Activated CD8-positive, alpha-beta memory T cell treated with anti-CD3 and anti-CD28 coated beads, Interleukin-2, amount 50 U/mL, for 48 hours (primary cell): ENCODE data around the gene PRDM7.
"Not testable (repeated sequence)": the region's sequence is repeated elsewhere in the genome, so short reads cannot be mapped to it uniquely, and the experiment has no call there.

ENCODE experiments used
- DNase-seq: peaks from one replicate; pipeline ENCODE4 v3.0.0-alpha.2; 2020

Gene PRDM7

DNA sequence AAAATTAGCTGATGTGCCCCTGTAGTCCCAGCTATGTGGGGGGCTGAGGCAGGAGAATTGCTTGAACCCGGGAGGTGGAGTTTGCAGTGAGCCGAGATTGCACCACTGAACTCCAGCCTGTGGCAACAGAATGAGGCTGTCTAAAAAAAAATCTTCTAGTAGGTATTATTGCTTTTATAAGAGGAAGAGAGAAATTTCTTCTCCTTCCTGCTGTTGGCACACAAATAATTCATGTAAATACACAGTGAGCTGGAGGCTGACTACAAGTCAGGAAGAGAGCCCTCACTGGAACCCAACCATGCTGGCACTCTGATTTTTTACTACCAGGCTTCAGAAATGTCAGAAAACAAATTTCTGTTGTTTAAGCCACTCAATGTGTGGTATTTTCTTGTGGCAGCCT, 6.7 kb downstream of the PRDM7 start:
- no peak for DNase-seq

DNA sequence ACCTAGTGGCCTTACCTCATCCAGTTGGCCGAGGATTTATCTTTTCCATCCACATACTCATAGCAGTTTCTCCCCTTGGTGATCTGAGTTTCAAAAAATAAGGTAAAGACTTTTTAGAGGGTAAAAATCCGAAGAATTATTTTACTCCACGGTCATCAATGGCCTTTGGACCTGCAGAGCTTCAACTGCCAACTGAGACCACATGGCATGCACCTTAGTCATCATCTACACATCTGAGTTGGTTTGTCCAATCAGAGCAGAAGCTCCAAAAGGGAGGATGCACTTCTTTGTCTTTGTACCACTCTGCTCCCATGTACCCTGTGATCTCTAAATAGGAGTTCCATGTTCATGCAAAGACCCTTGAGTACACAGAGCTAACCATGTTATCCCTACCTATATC, 15.7 kb downstream of the PRDM7 start:
- DNase-seq: peak; percentile 2

DNA sequence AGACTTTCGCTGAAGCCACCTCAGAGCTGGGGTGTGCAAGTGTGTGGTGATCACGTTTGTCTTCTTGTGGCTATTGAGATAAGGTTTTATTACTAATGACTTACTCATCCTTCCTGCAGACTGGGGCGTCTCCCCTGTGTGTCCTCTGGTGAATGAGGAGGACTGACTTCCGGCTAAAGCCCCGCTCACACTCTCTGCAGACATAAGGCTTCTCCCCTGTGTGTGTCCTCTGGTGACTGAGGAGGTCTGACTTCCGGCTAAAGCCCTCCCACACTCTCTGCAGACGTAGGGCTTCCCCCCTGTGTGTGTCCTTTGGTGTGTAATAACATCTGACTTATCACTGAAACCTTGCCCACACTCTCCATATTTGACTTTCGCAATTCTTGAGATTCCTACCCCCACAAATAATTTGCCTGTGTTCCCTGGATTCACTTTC, 19.4 kb downstream of the PRDM7 start:
- no peak for DNase-seq

DNA sequence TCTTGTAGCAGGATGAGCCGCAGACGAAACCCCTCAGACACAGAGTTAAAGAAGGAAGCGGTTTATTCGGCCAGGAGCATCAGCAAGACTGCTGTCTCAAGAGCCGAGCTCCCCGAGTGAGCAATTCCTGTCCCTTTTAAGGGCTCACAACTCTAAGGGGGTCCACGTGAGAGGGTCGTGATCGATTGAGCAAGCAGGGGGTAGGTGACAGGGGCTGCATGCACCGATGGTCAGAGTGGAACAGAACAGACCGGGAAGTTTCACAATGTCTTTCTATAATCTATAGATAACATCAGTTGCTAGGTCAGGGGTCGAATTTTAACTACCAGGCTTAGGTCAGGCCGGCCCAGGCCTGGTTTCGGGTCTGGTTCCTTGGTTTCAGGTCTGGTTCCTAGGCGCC, 20.6 kb downstream of the PRDM7 start:
- not testable (repeated sequence) for DNase-seq

DNA sequence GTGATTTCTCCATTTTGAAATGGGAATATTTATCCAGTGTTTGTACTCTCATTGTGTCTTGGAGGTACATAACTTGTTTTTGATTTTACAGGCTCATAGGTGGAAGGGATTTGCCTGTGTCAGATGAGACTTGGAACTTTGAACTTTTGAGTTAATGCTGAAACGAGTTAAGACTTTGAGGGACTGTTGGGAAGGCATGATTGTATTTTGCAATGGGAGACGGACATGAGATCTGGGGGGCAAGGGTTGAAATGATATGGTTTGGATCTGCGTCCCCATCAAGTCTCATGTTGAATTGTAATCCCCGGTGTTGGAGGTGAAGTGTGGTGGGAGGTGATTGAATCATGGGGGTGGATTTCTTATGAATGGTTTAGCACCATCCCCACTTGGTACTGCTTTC, 21.8 kb downstream of the PRDM7 start:
- no peak for DNase-seq

DNA sequence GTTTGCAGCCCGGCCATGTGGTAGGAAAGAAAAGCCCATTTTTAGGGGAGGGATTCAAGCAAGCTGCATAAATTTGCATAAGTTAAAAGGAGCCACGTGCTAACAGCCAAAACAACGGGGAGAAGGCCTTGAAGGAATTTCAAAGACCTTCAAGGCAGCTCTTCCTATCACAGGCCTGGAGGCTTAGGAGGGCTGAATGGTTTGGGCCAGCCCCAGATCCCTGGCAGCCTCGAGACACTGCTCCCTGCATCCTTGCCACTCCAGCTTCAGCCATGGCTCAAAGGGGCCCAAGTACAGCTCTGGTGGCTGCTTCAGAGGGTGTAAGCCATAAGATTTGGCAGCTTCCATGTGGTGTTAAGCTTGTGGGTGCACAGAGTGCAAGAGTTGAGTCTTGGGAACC, 22.6 kb downstream of the PRDM7 start:
- DNase-seq: no peak

DNA sequence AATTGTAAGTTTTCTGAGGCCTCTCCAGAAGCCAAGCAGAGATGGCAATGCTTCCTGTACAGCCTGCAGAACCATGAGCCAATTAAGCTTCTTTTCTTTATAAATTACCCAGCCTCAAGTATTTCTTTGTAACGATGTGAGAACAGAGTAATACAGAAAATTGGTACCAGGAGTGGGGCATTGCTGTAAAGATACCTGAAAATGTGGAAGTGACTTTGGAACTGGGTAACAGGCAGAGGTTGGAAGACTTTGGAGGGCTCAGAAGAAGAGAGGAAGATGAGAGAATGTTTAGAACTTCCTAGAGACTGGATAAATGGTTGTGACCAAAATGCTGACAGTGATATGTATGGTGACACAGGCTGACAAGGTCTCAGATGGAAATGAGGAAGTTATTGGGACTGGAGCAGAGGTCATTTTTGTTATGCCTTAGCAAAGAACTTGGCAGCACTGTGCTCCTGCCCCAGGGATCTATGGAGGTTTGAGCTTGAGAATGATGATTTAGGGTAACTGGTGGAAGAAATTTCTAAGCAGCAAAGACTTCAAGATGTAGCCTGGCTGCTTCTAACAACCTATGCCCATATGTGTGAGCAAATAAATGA, 23.1 kb downstream of the PRDM7 start:
- DNase-seq: no peak

DNA sequence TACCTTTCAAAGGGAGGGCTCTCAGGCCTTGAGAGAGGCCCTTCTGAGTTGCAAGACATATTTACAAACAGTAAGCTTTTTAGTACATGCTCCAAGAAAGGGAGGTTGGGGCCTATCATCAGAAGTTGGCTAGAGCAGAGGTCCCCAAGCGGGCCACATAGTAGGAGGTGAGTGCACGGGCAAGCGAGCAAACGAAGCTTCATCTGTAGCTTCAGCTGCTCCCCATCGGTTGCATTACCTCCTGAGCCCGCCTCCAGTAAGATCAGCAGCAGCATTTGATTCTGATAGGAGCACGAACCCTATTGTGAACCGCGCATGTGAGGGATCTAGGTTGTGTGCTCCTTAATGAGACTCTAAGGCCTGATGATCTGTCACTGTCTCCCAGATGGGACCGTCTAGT, 26.2 kb downstream of the PRDM7 start:
- DNase-seq: no peak

DNA sequence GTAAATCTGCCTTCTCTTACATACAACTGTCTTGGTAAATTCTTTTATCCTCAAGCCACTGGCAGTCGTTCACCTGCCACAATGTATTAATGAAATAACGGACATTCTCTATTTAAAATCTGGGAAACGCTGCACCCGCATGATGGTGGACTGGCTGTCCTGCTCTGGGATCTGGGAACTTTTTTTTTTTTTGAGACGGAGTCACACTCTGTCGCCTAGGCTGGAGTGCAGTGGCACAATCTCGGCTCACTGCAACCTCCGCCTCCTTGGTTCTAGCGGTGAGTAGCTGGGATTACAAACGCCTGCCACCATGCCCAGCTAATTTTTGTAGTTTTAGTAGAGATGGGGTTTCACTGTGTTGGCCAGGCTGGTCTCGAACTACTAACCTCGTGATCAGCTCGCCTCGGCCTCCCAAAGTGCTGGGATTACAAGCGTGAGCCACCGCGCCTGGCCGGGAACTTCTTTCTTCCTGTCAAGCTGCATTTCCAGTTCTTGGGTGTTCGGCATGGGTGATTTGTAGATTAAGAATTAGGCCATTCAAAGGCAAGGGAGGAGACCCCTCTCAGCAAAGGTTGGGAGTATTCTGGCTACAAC, 28.3 kb downstream of the PRDM7 start:
- DNase-seq: no peak

DNA sequence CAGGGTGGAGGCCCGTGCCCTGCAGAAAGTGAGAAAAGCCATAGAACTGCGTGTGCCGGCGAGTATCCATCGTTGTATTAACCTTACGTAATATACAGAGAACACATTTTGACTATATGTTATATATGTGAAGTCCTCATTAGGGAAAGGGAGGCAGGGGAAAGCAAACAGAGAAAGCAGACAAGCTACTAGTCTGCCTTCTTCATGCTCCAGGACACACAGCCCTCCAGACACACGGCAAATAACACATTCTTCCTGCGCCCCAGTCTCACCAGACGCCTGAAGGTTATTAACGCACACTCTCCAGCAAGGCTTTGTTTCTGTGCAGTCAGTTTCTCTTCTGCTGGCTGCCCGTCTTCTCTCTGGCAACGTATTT, 28.8 kb downstream of the PRDM7 start:
- no peak for DNase-seq

DNA sequence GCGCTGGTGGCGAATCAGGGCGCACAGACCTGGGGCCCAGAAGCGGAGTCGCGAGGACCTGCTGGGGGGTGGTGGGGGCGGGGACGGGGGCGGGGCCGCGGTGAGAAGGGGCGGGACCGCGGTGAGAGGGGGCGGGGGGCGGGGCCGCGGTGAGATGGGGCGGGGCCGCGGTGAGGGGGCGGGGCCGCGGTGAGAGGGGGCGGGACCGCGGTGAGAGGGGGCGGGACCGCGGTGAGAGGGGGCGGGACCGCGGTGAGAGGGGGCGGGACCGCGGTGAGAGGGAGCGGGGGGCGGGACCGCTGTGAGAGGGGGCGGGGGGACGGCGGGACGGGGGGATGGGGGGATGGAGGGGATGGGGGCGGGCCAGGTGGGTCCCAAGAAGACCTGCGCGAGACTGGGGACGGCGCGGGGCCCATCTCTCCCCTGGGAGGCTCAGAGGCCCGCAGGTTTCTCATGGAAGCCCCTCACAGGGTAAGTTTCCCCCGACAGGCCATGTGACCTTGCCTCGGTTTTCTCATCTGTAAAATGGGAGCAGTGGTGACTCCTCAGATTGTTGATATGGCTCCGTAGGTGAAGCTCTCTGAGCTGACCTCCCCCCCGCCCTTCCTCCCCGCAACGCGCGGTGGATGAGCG, 29.3 kb downstream of the PRDM7 start:
- no peak for DNase-seq

DNA sequence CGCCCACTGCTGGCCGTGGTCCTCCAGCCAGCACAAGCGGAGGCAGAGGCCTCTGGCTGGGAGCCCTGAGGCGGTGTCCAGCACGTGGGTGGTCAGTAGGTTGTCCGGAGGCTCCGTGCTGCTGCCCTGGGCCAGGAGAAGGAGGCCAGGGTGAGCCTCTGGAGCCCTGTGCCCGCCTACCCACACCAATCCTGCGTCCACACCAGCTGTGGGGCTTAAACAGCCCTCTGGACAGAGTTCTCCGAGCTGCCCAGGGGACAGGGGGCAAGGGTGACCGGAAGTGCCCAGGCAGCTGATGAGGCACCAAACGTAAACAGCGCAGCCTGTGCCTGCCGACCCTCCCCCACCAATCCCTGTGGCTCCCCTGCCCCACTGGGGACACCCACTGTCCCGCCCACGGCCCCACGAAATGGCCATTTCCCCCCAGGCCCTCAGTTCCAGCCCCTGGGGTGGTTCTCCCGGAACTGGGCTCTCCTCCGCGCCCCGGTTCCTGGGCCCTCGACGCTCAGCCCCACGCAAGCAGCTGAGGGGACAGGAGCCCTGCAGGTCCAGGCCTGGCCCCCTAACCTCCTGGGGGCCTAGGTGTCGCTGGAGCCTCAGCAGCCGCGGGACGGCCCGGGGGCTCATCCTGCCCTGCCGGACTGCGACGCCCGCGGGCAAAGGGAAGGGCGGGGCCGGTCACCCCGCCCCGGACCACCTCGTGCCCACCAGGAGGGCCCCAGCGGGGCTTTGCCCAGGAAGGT, 30.0 kb downstream of the PRDM7 start:
- no peak for DNase-seq

DNA sequence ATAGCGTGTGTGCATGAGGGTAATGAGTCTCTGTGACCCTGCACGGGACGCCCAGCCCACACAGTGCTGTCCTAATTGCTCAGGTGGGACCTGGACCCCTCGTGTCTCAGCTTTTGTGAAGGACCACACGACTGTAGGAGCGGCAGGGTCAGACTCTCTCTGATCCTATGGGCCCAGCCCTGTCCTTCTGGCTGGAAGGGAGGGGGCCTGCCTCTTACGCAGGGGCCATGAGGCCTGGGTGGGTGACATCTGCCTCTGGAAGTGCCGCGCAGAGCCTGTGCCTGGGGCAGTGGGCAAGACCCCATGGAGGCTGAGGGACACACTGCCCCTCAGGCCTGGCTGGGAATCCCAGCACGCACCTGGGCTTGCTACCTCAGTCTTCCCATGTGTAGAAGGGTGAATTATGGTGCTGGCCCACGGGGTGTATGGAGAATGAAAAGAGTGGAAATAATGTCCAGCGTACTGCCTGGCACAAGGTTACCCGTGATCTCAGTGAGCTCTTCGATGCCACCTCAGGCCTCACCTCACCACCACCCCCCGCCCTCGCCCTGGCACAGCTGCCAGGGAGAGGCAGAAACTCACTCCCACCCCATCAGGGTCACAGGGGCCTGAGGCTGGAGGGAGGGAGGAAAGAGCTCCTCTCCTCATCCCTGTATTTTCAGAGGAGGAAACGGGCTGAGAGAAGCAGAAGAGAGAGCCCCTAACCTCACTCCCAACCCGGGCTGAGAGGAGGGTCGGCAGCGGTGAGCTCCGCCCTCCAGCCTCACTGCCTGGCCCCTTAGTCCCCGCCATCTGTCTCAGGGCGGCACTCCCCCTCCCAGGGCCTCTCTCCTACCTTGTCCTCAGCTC, 30.8 kb downstream of the PRDM7 start:
- DNase-seq: no peak

DNA sequence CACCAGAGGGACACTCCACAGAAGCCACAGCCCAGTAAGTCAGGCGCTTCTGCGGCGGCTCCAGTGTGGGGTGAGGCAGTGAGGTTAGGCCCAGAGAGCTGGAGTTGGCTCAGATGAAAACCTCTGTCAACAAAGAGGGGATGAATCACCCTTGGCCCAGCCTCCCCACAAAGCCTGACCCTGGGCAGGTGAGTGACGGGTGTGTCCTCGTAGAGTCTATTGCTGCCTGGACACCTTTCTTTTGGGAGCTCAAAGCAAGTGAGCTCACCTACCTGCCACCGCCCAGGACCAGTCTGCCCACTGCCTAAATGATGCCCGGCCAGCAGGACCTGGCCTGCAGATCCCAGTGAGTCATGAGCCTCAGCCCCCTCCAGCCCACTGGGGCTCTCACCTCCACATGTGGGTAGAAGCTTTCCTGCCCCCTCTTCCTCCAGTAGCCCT, 33.0 kb downstream of the PRDM7 start:
- no peak for DNase-seq

DNA sequence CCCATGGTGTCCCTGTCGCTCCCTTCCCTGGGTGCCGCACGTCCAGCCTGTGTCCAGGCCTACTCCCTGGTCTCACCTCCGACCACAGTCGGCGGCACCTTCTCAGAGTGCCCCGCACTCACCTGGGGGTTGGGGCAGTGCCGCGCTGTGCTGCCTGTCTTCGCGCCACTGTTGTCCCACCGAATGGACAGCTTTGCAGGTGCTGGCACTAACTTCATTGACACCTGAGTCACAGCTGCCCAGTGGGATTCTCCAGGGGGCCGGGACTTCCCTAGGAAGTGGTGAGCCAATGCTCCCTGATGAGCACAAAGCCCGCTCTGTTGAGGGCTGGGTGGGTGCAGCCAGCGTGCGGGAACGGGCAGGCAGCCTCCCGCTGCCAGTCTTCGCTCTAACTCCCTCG, 33.6 kb downstream of the PRDM7 start:
- no peak for DNase-seq

DNA sequence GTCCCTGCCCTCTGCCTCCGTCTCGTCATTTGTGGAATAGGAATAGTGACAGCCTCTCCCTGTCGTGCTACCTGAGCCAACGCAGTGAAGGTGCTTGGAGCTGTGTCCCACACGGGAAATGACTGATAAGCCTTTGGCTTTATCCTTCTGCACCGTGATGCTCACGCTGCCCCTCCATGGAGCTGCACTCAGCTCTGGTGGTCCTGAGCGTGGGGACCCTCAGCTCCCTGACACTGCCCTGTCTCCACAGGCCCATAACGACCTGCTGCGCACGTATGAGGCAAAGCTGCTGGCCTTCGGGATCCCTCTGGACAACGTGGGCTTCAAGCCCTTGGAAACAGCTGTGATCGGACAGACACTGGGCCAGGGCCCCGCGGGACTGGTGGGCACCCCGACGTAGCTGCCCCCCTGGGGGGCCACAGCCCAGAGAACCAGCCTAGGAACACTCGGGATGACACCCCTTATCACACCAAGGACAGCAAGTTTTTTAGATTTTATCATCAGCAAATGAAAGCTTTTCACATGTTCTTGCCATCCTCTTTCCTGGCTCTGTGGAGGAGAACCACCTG, 34.1 kb downstream of the PRDM7 start:
- DNase-seq: no peak

DNA sequence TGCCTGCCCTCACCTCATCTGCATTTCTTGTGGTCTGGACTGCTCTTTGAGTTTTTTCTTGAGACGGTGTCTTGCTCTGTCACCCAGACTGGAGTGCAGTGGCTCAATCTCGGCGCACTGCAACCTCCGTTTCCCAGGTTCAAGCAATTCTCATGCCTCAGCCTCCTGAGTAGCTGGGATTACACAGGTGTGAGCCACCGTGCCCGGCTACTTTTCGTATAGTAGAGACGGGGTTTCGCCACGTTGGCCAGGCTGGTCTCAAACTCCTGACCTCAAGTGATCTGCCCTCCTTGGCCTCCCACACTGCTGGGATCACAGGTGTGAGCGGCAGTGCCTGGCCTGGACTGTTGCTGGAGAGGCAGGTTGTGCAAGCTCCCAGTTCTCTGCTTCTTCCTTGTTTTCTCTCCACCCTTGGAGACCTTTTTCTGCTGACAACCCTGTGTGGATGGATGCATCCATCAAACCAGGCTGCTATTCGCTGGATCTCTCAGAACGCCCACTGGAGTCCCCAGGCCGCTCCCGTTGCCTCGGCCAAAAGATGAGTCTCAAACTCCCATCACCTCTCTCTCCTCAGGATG, 35.1 kb downstream of the PRDM7 start:
- no peak for DNase-seq

DNA sequence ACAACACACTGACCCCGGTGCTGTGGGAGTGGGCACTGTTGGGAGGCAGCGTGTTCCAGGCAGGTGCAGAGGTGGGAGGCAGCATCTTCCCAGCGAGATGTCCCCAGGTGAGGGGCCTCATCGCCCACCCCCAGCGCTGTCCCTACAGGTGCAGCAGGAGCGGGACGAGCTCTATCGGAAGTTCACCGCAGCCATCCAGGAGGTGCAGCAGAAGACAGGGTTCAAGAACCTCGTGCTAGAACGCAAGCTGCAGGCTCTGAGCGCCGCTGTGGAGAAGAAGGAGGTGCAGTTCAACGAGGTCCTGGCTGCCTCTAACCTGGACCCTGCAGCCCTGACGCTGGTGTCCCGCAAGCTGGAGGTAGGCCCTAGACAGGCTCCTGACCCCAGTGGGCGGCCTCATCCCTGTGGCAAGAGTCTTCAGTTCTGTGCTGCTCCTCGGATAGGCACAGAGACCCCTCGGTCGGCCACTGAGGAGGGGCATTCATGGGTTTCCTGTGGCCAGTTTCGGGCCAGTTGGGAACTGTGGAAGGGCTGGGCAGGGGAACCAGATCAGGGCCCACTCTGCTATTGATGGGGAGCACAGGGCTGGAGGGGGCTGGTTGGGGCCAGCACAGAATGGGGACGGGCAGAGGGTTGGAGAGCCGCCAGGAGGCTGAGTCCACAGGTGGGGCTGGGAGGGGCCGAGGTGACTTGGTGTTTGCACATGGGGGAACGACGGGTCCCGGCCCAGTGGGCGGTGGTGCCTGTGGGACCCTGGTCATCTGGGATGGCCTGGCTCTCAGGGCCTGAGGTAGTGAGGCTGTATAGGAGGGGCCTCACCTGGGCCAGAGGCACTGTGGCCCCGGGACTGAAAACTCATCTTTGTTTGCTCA, 36.7 kb downstream of the PRDM7 start:
- DNase-seq: no peak

DNA sequence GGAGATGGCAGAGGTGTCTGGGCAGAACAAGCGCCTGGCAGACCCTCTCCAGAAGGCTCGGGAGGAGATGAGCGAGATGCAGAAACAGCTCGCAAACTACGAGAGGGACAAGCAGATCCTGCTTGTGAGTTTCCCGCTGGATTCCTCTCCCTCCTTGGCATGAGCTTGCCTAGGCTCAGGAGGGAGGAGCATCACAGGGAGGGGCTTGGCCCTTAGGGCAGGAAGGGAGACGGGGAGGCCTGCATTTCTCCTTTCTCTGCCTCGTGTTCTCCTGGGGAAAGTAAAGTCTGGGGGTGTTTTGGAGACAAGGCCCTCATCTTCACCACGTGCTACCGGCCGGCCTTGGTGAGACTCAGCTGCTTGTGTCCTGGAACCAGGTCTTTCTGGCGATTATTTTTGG, 39.9 kb downstream of the PRDM7 start:
- DNase-seq: no peak

DNA sequence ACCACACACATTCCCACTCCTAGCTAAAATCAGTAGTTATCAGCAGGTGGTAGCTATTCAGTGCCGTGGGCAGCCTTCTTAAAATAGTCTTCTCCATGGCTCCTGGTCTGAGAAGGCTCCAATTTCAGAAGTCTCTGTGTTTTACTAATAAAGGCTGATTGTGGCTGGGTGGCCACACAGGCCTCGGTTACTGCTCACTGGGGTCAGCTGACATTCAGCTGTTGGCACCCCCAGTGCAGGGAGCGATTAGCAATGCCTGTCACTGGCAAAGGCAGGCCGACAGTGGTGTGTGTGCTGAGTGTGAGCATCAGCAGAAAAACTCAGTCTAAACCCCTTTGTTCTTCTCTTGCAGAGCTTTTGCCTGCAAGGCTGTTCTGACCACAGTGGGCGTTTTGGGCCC, 41.2 kb downstream of the PRDM7 start:
- DNase-seq: no peak

DNA sequence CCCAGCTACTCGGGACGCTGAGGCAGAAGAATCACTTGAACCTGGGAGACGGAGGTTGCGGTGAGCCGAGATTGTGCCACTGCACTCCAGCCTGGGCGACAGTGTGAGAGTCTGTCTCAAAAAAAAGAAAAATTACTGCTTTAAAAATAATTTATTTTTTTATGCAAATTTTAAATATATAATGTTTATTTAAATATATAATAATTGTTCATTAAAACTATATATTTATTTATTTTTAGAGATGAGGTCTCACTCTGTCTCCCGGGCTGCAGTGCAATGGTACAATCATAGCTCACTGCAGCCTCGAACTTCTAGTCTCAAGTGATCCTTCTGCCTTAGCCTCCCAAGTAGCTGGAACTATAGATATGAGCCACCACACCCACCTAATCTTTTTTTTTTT, 42.6 kb downstream of the PRDM7 start:
- no peak for DNase-seq
